OCI-LY3 (cell line): ENCODE measurements around the gene SETD9.

Experiments
- H2AFZ ChIP-seq: fragments of 200-600, 300-600 bp; shearing (Covaris generic); 2 replicates; pipeline ENCODE4 v1.6.0; 2014; ENCODE audit warnings: antibody characterized with exemption, low read depth, low read length
- H3K27ac ChIP-seq: fragments of 200-600, 300-600 bp; sonication (generic); 2 replicates; pipeline ENCODE4 v1.5.1; 2014; ENCODE audit warnings: mild to moderate bottlenecking, low read length, moderate library complexity, mixed read lengths
- H3K27me3 ChIP-seq: fragments of 200-600, 300-600 bp; sonication (generic); 2 replicates; pipeline ENCODE4 v1.6.1; 2014; ENCODE audit warnings: low read depth, low read length, mixed read lengths
- H3K36me3 ChIP-seq: fragments of 200-600, 300-600 bp; sonication (generic); replicated peaks from 2 replicates; pipeline ENCODE3; 2014; ENCODE audit warnings: low read depth, low read length, mixed read lengths
- H3K4me1 ChIP-seq: fragments of 300-600, 200-600 bp; sonication (generic); 2 replicates; pipeline ENCODE4 v1.6.1; 2014; ENCODE audit warnings: low read length, mixed read lengths
- H3K4me2 ChIP-seq: fragments of 200-600, 300-600 bp; sonication (generic); 2 replicates; pipeline ENCODE4 v1.6.1; 2014; ENCODE audit warnings: low read length, mixed read lengths
- H3K4me3 ChIP-seq: fragments of 300-600, 200-600 bp; sonication (generic); 2 replicates; pipeline ENCODE4 v1.5.1; 2014; ENCODE audit warnings: antibody characterized with exemption, mild to moderate bottlenecking, low read length, moderate library complexity
- H3K79me2 ChIP-seq: fragments of 300-600, 200-600 bp; shearing (Covaris generic); 2 replicates; pipeline ENCODE4 v1.6.1; 2014; ENCODE audit warnings: mild to moderate bottlenecking, low read length, mixed read lengths
- H3K9ac ChIP-seq: fragments of 300-600, 200-600 bp; shearing (Covaris generic); 2 replicates; pipeline ENCODE4 v1.6.0; 2014; ENCODE audit warnings: mild to moderate bottlenecking, low read length, moderate library complexity
- H3K9me3 ChIP-seq: fragments of 200-600, 300-600 bp; shearing (Covaris generic); 2 replicates; pipeline ENCODE4 v1.6.1; 2014; ENCODE audit warnings: low read length, mixed read lengths; ENCODE audit not compliant: insufficient read depth
- H4K20me1 ChIP-seq: fragments of 200-600, 300-600 bp; sonication (generic); 2 replicates; pipeline ENCODE4 v1.6.1; 2016; ENCODE audit warnings: low read length, mixed read lengths; ENCODE audit not compliant: insufficient read depth
- EZH2phosphoT487 ChIP-seq: fragments of 200-600 bp; shearing (Covaris generic); IDR thresholded peaks from 2 replicates; pipeline ENCODE4 v1.6.1; 2018; ENCODE audit warnings: antibody characterized with exemption, mixed run types, low read depth
- TF ChIP-seq, protein P1 (sequence below): fragments of 200-600, 300-600 bp; sonication (generic); IDR thresholded peaks from 2 replicates; pipeline ENCODE4 v1.5.1; 2014; ENCODE audit warnings: antibody characterized with exemption, low read length, low read depth

Gene SETD9

DNA sequence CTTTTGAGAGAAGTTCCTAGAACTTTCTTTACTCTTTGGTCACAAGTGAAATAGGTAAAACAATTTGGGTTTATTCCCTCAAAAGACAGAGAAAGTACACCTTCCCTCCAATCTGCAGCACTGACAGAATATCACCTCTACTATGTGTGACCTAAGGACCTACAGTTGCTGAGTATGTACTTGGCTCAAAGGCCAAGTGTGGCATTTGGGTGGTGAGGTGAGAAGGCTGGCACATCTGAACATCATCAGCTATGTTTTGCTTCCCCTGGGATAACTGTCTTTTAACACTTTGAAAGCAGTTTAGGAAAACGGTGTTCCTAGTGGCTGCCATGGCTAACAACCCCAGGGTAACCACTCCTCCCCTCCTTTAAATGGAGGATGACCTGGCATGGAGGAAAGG is 24.9 kb downstream of the SETD9 start:
- Histone ChIP-seq H4K20me1 (no peaks in the 10 kb centered on the region), H3K4me1 (no peaks in the 10 kb centered on the region), H3K4me3 (no peak overlapping the region), H3K79me2 (no peaks in the 10 kb centered on the region), H2AFZ (no peak overlapping the region), H3K27ac (no peak overlapping the region), H3K9me3 (no peaks in the 10 kb centered on the region), H3K4me2 (no peak overlapping the region), H3K27me3 (no peaks in the 10 kb centered on the region), H3K36me3 (peaks cover 8% of the 10 kb centered on the region), H3K9ac (no peak overlapping the region)
- TF ChIP-seq, protein P1, sequence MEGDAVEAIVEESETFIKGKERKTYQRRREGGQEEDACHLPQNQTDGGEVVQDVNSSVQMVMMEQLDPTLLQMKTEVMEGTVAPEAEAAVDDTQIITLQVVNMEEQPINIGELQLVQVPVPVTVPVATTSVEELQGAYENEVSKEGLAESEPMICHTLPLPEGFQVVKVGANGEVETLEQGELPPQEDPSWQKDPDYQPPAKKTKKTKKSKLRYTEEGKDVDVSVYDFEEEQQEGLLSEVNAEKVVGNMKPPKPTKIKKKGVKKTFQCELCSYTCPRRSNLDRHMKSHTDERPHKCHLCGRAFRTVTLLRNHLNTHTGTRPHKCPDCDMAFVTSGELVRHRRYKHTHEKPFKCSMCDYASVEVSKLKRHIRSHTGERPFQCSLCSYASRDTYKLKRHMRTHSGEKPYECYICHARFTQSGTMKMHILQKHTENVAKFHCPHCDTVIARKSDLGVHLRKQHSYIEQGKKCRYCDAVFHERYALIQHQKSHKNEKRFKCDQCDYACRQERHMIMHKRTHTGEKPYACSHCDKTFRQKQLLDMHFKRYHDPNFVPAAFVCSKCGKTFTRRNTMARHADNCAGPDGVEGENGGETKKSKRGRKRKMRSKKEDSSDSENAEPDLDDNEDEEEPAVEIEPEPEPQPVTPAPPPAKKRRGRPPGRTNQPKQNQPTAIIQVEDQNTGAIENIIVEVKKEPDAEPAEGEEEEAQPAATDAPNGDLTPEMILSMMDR, result no peak
- TF ChIP-seq EZH2phosphoT487, result no peak

DNA sequence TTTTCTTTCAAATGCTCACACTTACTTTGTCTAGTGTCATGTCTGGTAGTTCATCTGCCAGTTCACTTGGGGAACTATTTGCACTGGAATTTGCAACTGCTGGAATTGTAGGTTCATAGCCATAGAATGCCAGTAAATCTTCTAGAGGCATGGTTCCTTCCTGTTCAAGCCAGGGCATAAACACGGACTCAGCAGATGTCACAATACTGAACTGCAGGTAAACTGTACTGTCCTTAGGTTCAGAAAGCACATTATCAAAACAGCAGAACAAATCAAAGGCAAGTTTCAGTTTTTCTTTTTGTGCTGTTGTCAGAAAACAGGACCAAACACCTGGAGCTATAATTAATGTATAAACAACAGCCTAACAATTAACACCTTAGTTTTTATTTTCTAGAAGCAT is 29.5 kb downstream of the SETD9 start:
- TF ChIP-seq EZH2phosphoT487, result no peak
- TF ChIP-seq, protein P1, result no peak
- Histone ChIP-seq H3K36me3 (peaks cover 5% of the 10 kb centered on the region), H3K4me2 (no peak overlapping the region)

DNA sequence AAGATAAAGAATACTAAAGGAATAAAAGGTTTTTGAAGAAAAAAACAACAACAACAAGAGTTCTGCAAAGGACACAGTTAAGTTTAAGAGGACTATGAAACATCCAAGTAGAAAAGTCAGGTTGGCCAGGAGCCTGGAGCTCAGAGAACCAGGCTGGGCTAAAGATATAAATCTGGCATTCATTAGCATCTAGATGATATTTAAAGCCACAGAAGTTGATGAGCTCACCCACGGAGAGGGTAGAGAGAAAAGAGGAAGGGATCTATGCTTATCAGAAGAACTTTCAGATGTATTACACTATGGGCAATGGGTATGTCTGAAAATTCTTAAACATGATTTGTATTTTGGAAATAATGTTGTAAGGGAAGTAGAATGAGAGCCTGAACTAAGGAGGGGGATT is 32.6 kb downstream of the SETD9 start:
- Histone ChIP-seq H3K4me1 (no peaks in the 10 kb centered on the region), H4K20me1 (no peaks in the 10 kb centered on the region), H3K79me2 (no peaks in the 10 kb centered on the region), H3K27ac (no peak overlapping the region), H3K36me3 (peaks cover 5% of the 10 kb centered on the region), H3K4me3 (no peak overlapping the region), H3K9me3 (no peaks in the 10 kb centered on the region), H3K9ac (no peak overlapping the region), H3K4me2 (no peak overlapping the region), H2AFZ (no peak overlapping the region), H3K27me3 (no peaks in the 10 kb centered on the region)
- no peak for TF ChIP-seq EZH2phosphoT487
- TF ChIP-seq, protein P1, result no peak

More for the DNA sequence above, 29.5 kb downstream of the SETD9 start:
- H3K9me3 ChIP-seq, result no peaks in the 10 kb centered on the region
- H3K27ac ChIP-seq, result no peak overlapping the region
- H3K4me1 ChIP-seq, result no peaks in the 10 kb centered on the region
- no peak overlapping the region for H3K4me3 ChIP-seq
- H3K27me3 ChIP-seq, result no peaks in the 10 kb centered on the region
- H2AFZ ChIP-seq, result no peak overlapping the region
- no peak overlapping the region for H3K9ac ChIP-seq
- no peaks in the 10 kb centered on the region for H3K79me2 ChIP-seq
- no peaks in the 10 kb centered on the region for H4K20me1 ChIP-seq

DNA sequence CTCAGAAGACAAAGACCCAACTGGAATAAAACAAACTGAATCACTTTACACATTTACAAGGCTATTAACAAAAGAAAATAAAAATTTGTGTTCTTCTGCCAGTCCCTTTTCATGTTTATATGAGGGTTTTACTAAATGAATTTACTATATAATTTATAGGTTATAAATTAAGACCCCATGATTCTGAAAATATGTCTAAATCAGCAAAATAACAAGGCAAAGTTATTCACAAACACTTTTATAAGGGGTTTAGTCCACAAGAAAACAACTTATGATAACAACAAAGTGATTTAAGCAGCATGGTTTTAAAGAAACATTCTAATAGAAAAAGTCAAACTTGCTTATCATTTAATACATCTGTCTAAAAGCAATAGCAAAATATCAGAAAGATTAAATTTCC is 37.7 kb downstream of the SETD9 start:
- H3K27ac ChIP-seq, result no peak overlapping the region
- H3K79me2 ChIP-seq, result peaks cover 14% of the 10 kb centered on the region; the same call in 1 of the 2 replicates
- no peak for TF ChIP-seq EZH2phosphoT487
- TF ChIP-seq, protein P1, result no peak
- H3K36me3 ChIP-seq, result no peaks in the 10 kb centered on the region
- H3K27me3 ChIP-seq, result no peaks in the 10 kb centered on the region
- no peak overlapping the region for H3K4me2 ChIP-seq
- no peaks in the 10 kb centered on the region for H3K9me3 ChIP-seq
- H3K9ac ChIP-seq, result no peak overlapping the region
- H4K20me1 ChIP-seq, result peaks cover 7% of the 10 kb centered on the region; the same call in 1 of the 2 replicates
- peaks cover 8% of the 10 kb centered on the region; the same call in 1 of the 2 replicates for H3K4me1 ChIP-seq
- no peak overlapping the region for H2AFZ ChIP-seq
- no peak overlapping the region for H3K4me3 ChIP-seq
